HG03108 (cell line): ENCODE results near the gene ZNF584.

Experiments
- ATAC-seq: cut with Tn5 transposase; IDR thresholded peaks from one replicate; pipeline ENCODE4 v1.9.1; 2021; ENCODE audit warnings: moderate library complexity; ENCODE audit not compliant: unreplicated experiment

ZNF584 gene

DNA sequence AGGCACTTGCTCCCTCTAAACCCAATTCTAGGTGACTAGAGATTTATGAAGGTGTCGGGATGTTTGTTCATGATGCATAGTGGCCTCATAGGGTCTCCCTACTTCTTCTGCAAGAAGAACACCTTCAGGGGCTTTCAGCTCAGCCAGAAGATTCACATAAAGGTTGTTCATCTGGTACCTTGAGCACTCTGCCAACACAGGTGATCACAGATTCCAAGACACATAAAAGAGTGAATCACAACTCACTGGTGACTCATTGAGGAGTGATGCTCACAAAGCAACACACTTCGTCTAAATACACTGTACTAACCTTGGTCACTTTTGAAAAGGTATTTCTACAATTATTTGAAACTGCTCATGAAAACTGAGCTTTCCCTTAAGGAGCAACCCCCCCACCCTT lies 51.6 kb downstream of the ZNF584 start:
- ATAC-seq: no peak

GRCh38 chr19:58466089-58466759 lies 57.8 kb downstream of the ZNF584 start:
- peak; percentile 7 for ATAC-seq

DNA sequence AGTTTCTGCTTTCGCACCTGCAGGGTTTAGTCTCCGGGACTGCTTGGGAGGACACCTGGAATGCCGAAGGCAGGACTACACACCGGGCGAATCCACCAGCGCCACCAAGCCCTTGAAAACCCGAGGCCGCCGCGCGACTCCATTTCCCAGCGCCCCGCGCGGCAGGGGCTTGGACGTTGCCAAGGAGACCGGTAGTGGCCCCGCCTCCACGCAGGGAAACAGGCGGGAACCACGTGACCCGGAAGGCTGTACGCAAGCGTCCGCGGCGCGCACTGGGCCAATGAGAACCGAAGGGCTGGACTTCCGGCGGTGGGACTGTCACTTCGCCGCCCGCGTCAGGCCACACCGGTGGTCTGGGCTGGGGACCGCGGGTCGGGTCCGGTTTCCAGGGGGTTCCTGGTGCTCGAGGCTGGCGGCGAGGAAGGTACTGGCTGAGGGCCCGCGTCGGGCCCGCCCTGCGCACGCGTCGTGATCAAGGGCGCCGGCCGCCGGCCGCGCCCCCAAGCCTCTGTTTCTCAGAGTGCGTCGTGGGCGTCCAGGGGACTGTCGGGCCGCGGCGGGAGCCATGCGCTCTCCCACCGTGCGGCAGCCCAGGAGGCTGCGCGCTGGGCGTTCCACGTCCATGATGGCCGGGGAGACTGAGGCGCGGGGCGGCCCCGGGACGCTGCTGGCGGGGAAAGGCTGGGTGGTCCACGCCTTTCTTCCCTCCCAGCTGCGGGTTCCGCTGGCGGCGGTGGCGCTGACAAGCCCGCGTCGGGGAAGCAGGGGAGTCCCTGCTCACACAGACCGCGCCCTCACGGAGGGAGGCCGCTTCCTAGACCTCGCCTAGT lies 58.5 kb downstream of the ZNF584 start, which contains the start of gene ZNF324:
Gene ZNF324, plus strand, starts transcription at position 321 of the 830 bp plus-strand sequence. CDS start 2,106 bp downstream, outside the sequence.
- peak; percentile 91 for ATAC-seq
